Testis (tissue), 3 donors: ENCODE results near the gene ZIC2. TPM values are rescaled to one million over a fixed set of nuclear protein-coding genes. Genes with fewer than 3 reads are reported as not detected.
"Not testable (repeated sequence)": the region's sequence is repeated elsewhere in the genome, so short reads cannot be mapped to it uniquely, and the experiment has no call there.

Experiments
- DNase-seq: peaks from one replicate; pipeline ENCODE4 v3.0.0-alpha.2; 2019
- H3K27ac ChIP-seq, 2 donors: fragments of 200-600 bp; sonication (generic); one replicate each; pipeline ENCODE4 v1.5.1; 2019
- H3K27me3 ChIP-seq: fragments of 200-600 bp; sonication (generic); one replicate; pipeline ENCODE4 v1.5.1; 2019
- H3K36me3 ChIP-seq: fragments of 200-600 bp; sonication (generic); one replicate; pipeline ENCODE4 v1.5.1; 2017; ENCODE audit warnings: low read depth; ENCODE audit errors: missing control alignments
- H3K4me1 ChIP-seq: fragments of 200-600 bp; sonication (generic); one replicate; pipeline ENCODE4 v1.5.1; 2019
- H3K4me3 ChIP-seq, 2 donors: fragments of 200-600 bp; sonication (generic); one replicate each; pipeline ENCODE4 v1.5.1; 2017 to 2019
- H3K9me3 ChIP-seq: fragments of 200-600 bp; sonication (generic); one replicate; pipeline ENCODE4 v1.5.1; 2017
- POLR2A ChIP-seq: fragments of 450-650 bp; IDR thresholded peaks from one replicate; pipeline ENCODE4 v1.6.1; 2017; ENCODE audit warnings: antibody characterized with exemption, mild to moderate bottlenecking, moderate library complexity
- WGBS, 2 donors: methylation state at CpG; one replicate each; pipeline ENCODE4 v1.1.5; 2018; 5-methylcytosine and 5-hydroxymethylcytosine counted together
- intact Hi-C: fragments of 100-400 bp; cut with DNase I; formaldehyde crosslinking; loops from one replicate; pipeline ENCODE4 v1.15.1; 2023; ENCODE audit warnings: low total_unique reads
- polyA plus RNA-seq: library from polyadenylated mRNA; stranded (reverse); fragments of 350-450 nt; fragmentation: Illumina TruSeq; extraction: RNeasy Lipid Tissue Mini Kit (QIAGEN cat#74804); gene quantifications from one replicate; pipeline ENCODE4 v1.2.3, GENCODE V29; 2014; ENCODE audit warnings: low read depth, low replicate concordance; ENCODE audit not compliant: insufficient read depth
- total RNA-seq, 2 donors: library from RNA; depleted of rRNA; stranded (reverse); fragments of >200 nt; gene quantifications; one replicate each; pipeline ENCODE4 v1.2.3, GENCODE V29; 2016
- TF ChIP-seq, protein P1 (sequence below), 3 experiments: fragments of 450-650 bp in 2 of 3; fragments of 200-600 bp in 1 of 3; sonication (generic) in 1 of 3; IDR thresholded peaks; one replicate each; pipeline ENCODE4 v1.5.1; 2016 to 2019; ENCODE audit warnings: antibody characterized with exemption in 3 of 3, mild to moderate bottlenecking in 2 of 3, moderate library complexity in 1 of 3

ZIC2 gene
- total and polyA plus RNA-seq, 3 donors from 2014 or later, result 1.3 to 11.5 (median 6.9) TPM

DNA sequence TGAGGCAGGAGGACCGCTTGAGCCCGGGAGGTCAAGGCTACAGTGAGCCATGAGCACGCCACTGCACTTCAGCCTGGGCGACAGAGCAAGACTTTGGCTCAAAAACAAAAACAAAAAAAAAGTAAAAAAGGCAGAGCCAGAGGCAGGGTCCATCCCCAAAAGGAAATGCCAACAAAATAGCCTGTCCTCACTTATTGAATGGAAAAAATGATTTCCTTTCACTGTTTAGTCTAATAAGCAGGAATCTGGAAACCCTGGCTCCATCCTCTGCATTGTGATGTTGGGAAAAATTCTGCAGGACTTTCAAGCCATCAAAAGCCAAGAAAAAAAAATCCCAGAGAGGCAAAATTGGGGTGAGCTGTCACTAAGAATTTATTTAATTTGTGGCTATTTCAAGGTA is 33.2 kb upstream of the ZIC2 start:
- intact Hi-C loops, result no loop called here
- no peaks in the 10 kb centered on the region for H3K27me3 ChIP-seq
- no peak overlapping the region for H3K27ac ChIP-seq

DNA sequence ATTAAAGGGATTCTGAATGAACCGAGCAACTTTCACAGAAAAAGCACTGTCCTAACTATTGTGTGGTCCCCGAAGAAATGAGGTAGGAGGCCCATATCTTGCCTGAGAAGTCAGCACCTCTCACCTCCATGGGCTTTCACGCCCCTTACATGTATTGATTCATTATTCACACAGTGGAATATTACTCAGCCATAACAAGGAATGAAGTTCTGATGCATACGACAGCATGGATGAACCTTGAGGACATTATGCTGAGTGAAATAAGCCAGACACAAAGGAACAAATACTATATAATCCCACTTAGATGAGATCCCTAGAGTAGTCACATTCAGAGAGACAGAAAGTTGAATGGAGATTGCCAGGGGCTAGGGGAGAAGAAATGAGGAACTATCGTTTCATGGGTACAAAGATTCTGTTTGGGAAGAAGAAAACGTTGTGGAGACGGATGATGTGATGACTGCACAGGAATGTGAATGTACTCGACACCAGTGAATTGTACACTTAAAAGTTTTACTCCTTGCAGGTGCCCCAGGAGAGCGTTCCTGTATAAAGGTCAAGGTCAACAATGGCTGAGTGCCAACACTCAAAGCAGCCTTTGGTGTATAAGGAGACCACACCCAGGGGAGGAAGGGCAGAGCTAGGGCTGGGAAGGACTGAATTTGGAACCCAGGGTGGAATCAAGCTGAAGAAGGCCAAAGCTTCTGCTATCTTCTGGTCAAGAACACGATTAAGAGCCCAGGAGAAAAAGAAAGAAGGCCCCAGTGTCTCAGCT is 32.5 kb upstream of the ZIC2 start:
- 75% methylated on average over 10 of the region's 10 CpGs for WGBS, 2 donors
- H3K4me3 ChIP-seq, result no peak overlapping the region
- intact Hi-C loops, result no loop called here
- H3K36me3 ChIP-seq, result no peaks in the 10 kb centered on the region
- peaks cover 3% of the 10 kb centered on the region for H3K4me1 ChIP-seq
- no peak for DNase-seq
- no peaks in the 10 kb centered on the region for H3K9me3 ChIP-seq
- TF ChIP-seq POLR2A, result no peak
- TF ChIP-seq, protein P1, sequence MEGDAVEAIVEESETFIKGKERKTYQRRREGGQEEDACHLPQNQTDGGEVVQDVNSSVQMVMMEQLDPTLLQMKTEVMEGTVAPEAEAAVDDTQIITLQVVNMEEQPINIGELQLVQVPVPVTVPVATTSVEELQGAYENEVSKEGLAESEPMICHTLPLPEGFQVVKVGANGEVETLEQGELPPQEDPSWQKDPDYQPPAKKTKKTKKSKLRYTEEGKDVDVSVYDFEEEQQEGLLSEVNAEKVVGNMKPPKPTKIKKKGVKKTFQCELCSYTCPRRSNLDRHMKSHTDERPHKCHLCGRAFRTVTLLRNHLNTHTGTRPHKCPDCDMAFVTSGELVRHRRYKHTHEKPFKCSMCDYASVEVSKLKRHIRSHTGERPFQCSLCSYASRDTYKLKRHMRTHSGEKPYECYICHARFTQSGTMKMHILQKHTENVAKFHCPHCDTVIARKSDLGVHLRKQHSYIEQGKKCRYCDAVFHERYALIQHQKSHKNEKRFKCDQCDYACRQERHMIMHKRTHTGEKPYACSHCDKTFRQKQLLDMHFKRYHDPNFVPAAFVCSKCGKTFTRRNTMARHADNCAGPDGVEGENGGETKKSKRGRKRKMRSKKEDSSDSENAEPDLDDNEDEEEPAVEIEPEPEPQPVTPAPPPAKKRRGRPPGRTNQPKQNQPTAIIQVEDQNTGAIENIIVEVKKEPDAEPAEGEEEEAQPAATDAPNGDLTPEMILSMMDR (IDR thresholded peaks at IDR 0.05), result no peak
- H3K27ac ChIP-seq, result no peak overlapping the region
- H3K27me3 ChIP-seq, result no peaks in the 10 kb centered on the region

More for the DNA sequence above, 33.2 kb upstream of the ZIC2 start:
- no peak for TF ChIP-seq POLR2A
- TF ChIP-seq, protein P1 (IDR thresholded peaks at IDR 0.05), result no peak
- Histone ChIP-seq H3K4me1 (peaks cover 3% of the 10 kb centered on the region), H3K4me3 (no peak overlapping the region), H3K9me3 (no peaks in the 10 kb centered on the region), H3K36me3 (no peaks in the 10 kb centered on the region)
- 78 to 79% methylated on average over 4 of the region's 4 CpGs for WGBS, 2 donors
- no peak for DNase-seq

DNA sequence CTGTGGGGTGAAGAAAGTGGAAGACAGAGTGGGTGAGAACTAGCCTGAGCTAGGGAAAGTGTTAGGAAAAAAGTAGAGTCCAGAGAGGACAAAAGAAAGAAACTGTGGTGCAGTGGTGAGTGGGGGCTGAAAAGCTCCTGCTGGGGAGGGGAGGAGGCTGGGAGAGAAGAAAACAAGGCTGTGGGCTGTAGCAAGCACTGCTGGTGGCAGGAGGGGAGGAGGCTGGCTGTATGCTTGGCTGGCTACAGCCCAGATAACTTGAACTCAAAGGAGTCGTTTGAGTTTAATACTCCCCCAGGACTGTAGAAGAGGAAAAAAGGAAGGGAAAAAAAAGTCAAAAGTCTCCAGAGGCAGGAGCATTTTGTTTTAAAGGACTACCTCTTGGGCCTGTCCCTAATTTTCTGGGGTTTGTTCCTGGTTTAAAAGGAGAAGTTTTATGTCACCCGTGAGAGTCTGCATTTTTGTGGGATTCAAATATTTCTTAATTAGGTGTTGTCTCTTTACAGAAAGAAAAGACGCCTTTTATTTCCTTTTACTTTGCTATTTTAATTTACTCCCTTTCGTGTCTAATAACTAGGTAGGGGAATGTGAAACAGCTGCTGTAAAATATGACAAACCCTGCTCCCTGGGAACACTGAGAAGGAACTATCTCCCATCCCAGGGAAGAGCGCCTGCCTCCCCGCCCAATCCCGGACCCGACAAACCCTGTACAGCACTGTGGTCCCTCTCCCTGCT is 31.7 kb upstream of the ZIC2 start:
- H3K4me3 ChIP-seq, result no peak overlapping the region
- H3K27me3 ChIP-seq, result no peaks in the 10 kb centered on the region

DNA sequence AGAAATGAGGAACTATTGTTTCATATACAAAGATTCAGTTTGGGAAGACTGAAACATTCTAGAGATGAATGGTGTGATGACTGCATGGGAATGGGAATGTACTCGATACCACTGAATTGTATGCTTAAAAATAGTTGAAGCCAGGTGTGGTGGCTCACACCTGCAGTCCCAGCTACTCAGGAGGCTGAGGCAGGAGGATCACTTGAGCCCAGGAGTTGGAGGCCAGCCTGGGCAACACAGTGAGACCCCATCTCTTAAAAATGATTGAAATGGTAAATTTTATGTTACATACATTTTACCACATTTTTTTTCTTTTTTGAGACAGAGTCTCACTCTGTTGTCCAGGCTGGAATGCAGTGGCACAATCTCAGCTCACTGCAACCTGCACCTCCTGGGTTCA is 29.9 kb upstream of the ZIC2 start:
- not testable (repeated sequence) for H3K27me3 ChIP-seq

More for the DNA sequence above, 31.7 kb upstream of the ZIC2 start:
- Histone ChIP-seq H3K4me1 (peaks cover 3% of the 10 kb centered on the region), H3K9me3 (no peaks in the 10 kb centered on the region), H3K36me3 (no peaks in the 10 kb centered on the region), H3K27ac (no peak overlapping the region)
- TF ChIP-seq, protein P1 (IDR thresholded peaks at IDR 0.05), result no peak
- TF ChIP-seq POLR2A, result no peak
- DNase-seq, result peak; percentile 64
- WGBS, 2 donors, result 58 to 63% methylated on average over 8 of the region's 8 CpGs
- intact Hi-C loops, result no loop called here

GRCh38 chr13:99953138-99953755 is 28.3 kb upstream of the ZIC2 start:
- no peaks in the 10 kb centered on the region for H3K27me3 ChIP-seq

More for the DNA sequence above, 29.9 kb upstream of the ZIC2 start:
- 89 to 100% methylated on average over 1 of the region's 1 CpG for WGBS, 2 donors
- H3K36me3 ChIP-seq, intact Hi-C loops, H3K4me3 ChIP-seq, H3K9me3 ChIP-seq, DNase-seq, H3K27ac ChIP-seq: not testable (repeated sequence)
- peaks cover 13% of the 10 kb centered on the region for H3K4me1 ChIP-seq

More at GRCh38 chr13:99953138-99953755, 28.3 kb upstream of the ZIC2 start:
- WGBS, 2 donors, result 82 to 86% methylated on average over 14 of the region's 14 CpGs
- H3K27ac ChIP-seq, result no peak overlapping the region
- DNase-seq, result no peak
- peaks cover 22% of the 10 kb centered on the region for H3K4me1 ChIP-seq
- no peaks in the 10 kb centered on the region for H3K9me3 ChIP-seq
- no peak overlapping the region for H3K4me3 ChIP-seq
- no peak for TF ChIP-seq POLR2A
- TF ChIP-seq, protein P1 (IDR thresholded peaks at IDR 0.05), result no peak
- no peaks in the 10 kb centered on the region for H3K36me3 ChIP-seq
- intact Hi-C loops, result no loop called here
